GM12865 (cell line): ENCODE data around the gene ABCB7.
"Not testable (repeated sequence)": the region's sequence is repeated elsewhere in the genome, so short reads cannot be mapped to it uniquely, and the experiment has no call there.

Experiments
- DNase-seq: peaks from one replicate; pipeline ENCODE4 v3.0.0; 2010; ENCODE audit warnings: low read depth
- H3K4me3 ChIP-seq: 2 replicates; pipeline ENCODE4 v1.5.1; 2011; ENCODE audit warnings: mild to moderate bottlenecking, low read depth, low read length, control low read depth
- TF ChIP-seq, protein P1 (sequence below): IDR thresholded peaks from 2 replicates; pipeline ENCODE4 v1.5.1; 2011; ENCODE audit warnings: low read length, control low read depth, low read depth, inconsistent platforms; ENCODE audit not compliant: insufficient read depth; ENCODE audit errors: missing control alignments

Gene ABCB7

DNA sequence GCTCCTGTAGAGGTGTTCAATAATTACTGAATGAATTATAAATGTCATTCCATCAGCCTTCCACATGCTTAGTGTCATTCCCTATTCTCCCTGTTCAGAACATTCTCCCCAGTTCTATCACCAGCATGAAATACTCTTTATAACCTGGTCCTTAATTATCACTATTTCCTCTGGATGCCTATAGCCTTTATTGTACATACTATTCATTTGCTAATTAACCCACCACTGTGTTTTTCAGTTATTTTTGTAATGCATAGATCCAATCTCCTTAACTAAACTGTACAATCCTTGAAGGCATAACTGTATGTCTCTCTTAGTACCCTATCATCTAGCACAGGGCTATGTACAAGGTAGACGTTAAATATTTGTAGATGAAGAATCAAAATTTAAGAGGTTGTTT lies 1.2 kb downstream of the ABCB7 start:
- H3K4me3 ChIP-seq = peak overlapping the region; percentile 86
- TF ChIP-seq, protein P1, sequence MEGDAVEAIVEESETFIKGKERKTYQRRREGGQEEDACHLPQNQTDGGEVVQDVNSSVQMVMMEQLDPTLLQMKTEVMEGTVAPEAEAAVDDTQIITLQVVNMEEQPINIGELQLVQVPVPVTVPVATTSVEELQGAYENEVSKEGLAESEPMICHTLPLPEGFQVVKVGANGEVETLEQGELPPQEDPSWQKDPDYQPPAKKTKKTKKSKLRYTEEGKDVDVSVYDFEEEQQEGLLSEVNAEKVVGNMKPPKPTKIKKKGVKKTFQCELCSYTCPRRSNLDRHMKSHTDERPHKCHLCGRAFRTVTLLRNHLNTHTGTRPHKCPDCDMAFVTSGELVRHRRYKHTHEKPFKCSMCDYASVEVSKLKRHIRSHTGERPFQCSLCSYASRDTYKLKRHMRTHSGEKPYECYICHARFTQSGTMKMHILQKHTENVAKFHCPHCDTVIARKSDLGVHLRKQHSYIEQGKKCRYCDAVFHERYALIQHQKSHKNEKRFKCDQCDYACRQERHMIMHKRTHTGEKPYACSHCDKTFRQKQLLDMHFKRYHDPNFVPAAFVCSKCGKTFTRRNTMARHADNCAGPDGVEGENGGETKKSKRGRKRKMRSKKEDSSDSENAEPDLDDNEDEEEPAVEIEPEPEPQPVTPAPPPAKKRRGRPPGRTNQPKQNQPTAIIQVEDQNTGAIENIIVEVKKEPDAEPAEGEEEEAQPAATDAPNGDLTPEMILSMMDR = no peak

GRCh38 chrX:75151827-75152592 lies 4.1 kb downstream of the ABCB7 start:
- TF ChIP-seq, protein P1 = no peak
- H3K4me3 ChIP-seq = no peak overlapping the region
- no peak for DNase-seq

More for the DNA sequence above, 1.2 kb downstream of the ABCB7 start:
- DNase-seq = no peak

- no peak for DNase-seq
- TF ChIP-seq, protein P1 = no peak
- no peak overlapping the region for H3K4me3 ChIP-seq
Observed at GRCh38 chrX:75149654-75150053, 6.4 kb downstream of the ABCB7 start.

GRCh38 chrX:75132672-75133071 lies 23.4 kb downstream of the ABCB7 start:
- TF ChIP-seq, protein P1 = no peak
- H3K4me3 ChIP-seq = no peak overlapping the region
- no peak for DNase-seq

GRCh38 chrX:75131973-75132627 lies 24.0 kb downstream of the ABCB7 start:
- TF ChIP-seq, protein P1 = no peak
- no peak overlapping the region for H3K4me3 ChIP-seq
- no peak for DNase-seq

GRCh38 chrX:75129069-75129468 lies 27.0 kb downstream of the ABCB7 start:
- H3K4me3 ChIP-seq, DNase-seq: not testable (repeated sequence)

GRCh38 chrX:75118296-75118695 lies 37.8 kb downstream of the ABCB7 start:
- no peak overlapping the region for H3K4me3 ChIP-seq
- TF ChIP-seq, protein P1 = no peak
- no peak for DNase-seq
